ENCODE data around the gene TPSD1.
"Not testable (repeated sequence)": the region's sequence is repeated elsewhere in the genome, so short reads cannot be mapped to it uniquely, and the experiment has no call there.

Gene TPSD1

DNA sequence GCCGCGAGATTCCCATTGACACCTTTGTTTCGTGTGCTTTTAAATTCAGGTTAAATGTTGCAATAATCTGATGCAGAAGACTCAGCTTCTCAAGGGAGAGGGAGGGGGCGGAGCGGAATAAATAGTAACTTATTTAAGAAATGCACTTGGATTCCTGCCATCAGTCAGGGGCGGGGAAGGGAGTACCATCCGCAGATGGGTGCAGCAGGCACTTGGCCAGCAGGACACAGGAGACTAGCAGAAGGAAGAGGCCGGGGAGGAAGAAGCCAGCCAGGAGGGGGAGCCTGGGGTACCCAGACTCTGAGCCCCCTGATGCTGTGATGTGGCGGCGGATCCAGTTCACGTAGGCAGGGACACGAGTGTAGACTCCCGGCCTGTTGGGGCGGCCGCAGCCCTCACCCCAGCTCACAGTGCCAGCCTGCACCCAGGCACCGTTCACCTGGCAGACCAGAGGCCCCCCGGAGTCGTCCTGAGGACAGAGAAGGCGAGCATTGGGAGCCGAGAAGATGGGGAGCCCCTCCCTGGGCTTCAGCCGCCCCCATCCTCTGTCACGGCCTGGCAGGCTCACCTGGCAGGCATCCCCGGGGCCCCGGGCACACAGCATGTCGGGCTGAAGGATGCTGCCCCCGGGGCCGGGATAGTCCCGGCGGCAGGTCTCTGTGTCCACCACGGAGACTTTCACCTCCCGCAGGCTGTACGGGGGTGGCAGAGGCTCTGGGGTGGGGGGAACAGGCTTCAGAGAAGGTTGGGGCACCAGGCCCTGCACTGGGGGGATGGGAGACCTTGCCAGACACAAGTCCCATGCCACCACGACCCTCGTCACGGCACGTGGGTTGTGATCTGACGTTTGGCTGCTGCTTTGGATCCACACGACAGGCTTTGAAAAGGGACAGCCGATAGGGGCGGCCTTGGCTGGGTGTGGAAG, 34.0 kb upstream of the TPSD1 start:
- DNase-seq, result no peak

DNA sequence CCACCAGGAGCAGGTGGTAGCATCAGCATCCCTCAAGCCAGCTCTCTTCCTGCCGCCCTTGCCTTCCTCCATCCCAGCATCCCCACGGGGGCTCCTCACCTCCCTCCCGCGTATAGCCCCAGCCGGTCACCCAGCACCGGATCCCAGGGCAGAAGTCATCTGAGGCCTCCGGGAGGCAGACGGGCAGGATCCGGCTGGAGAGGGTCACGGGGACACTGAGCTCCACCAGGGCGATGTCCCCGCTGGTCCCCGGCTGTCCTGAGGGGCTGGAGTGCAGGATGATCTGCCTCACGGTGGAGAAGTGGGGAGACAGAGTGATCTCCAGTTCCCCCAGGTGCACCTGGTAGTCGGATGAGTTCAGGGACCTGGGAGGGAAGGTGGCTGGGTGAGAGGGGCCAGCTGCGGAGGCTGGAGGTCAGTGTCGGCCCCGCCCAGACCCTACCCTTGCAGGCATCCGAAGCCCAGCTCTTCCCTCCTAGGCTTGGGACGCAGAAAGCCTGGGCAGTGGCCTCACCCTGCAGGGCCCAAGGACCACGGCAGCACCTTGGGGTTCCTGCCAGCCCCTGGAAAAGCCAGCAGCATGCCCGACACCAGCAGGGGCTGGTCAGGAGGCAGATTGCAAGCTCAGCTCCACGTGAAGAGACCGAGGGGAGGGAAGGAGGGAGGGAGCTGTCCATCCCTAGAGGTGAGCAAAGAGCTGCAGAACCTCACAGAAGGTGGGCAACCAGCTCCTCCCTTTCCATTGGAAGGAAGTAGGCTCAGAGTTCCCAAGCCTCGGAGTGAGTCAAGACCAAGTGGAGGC, 33.1 kb upstream of the TPSD1 start:
- DNase-seq, result no peak

DNA sequence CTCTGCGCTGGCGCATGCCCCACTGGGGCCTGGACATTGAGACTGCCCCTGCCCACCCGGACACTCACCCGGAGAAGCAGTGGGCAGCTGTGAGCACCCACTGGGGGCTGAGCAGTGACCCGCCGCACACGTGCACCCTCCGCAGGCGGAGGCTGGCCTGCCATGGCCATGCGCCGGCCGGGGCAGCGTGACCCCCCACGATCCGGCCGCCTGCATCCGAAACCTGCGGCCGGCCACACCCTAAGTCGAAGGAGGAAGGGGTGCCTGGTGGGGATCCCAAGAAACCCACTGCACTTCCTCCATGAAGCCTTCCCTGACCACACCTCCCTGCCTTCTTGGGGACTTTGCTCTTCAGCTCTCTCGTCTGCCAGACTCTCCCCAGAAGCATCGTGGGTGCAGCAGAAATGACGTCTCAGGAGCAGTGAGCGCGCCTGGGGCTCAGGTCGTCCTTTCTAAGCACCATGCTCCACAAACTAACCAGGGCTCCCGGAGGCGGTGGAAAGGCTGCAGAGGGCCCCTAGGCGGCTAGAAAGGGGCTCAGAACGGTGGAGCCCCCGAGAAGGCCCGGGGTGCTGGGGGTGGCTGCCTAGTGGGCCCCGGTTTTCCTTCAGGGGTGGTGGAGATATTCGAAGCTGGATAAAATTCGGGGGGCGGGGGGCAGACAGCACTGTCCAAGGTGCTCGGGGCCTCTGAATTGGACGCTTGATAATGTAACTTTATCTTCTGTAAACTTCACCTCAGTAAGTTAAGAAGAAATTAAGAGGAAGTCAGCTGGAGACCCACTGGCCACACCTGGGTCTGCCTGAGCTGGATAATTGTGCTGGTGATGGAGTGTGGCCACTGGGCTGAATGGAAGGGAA, 32.3 kb upstream of the TPSD1 start:
- DNase-seq, result no peak

DNA sequence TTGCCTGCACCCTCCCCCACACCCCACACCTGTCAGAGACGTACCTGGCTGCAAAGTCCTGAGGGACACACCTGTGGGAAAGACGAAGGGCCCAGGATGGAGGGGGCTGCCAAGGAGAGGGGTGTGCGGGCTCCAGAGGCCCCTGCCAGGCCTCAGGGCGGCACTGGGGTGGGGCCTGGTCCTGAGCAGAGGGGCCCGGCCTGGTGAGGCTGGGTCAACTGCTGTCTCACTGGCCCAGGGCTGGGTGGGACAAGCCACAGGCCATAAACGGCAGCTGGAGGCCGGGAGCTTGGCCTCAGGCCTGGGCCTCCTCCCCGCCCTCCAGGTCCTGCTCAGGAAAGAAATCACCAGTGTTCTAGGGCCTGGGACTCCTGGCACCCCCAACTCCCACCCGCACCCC, 31.3 kb upstream of the TPSD1 start:
- DNase-seq, result no peak

- no peak for DNase-seq
Observed at GRCh38 chr16:1225051-1225451, 30.8 kb upstream of the TPSD1 start, which contains the start of gene TPSG1. TSS of gene TPSG1 (minus strand) at chr16:1225268. CDS start at chr16:1225252, 16 bp downstream.

- DNase-seq, result not testable (repeated sequence)
Observed at GRCh38 chr16:1225728-1226311, 30.0 kb upstream of the TPSD1 start.

DNA sequence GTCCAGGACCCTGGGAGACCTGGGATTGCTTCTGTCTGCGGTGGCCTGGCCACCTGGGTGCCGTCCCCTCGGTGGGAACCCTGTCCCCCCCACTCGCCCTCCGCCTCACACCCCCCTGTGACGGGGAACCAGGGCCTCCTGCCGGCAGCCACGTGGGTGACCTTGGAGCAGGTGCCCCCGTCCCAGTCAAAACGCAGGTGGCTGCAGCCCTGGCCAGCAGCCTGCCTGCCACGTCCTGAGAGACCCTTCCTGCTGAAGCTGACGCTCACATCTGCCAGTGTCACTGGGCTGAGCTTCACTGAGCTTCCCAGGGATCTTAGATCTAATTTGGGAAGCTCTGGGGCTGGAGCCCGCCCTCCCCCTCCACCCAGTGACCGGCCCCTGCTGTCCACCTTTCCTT, 29.2 kb upstream of the TPSD1 start:
- DNase-seq, result not testable (repeated sequence)

DNA sequence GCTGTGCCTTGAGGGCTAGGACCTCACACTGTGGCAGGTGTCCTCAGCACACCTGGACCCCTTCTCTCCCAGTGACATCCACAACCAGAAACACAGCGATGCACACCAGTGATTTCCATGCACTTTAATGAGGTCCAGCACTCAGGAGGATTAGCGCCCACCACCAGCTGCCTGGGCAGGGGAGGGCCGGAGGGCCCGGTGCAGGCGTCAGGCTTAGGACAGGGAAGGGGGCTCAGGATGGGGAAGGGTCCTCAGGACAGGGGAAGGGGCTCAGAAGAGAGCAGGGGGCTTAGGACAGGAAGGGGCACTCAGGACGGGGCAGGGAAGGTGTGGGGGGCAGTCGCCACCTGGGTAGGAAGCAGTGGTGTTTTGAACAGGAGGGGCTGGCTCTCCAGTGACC, 27.6 kb upstream of the TPSD1 start:
- DNase-seq, result not testable (repeated sequence)

GRCh38 chr16:1229476-1229875, 26.4 kb upstream of the TPSD1 start:
- DNase-seq, result not testable (repeated sequence)

DNA sequence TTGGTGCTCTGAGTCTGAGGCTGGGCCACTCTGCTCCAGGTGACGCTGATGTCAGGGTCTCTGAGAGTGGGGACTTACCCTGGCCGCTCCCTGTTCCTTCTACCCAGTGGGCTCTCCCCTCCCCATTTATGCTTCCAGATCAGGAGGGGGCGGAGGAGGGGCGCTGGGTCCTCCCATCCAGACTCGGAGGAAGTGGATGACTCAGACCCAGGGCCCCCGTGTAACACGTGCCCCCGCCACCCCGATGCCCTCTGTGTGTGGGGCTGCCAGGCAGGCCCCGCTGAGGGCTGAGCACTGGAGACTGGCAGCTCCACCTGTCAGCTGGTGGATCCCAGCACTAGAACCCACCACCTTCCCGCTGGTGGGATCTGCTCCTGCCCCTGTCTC, 25.8 kb upstream of the TPSD1 start, which contains the start of gene TPSB2:
TPSB2 (minus strand) TSS at position 101 of the 387 bp plus-strand sequence. CDS start 233 bp downstream, outside the sequence.
- DNase-seq, result not testable (repeated sequence)

DNA sequence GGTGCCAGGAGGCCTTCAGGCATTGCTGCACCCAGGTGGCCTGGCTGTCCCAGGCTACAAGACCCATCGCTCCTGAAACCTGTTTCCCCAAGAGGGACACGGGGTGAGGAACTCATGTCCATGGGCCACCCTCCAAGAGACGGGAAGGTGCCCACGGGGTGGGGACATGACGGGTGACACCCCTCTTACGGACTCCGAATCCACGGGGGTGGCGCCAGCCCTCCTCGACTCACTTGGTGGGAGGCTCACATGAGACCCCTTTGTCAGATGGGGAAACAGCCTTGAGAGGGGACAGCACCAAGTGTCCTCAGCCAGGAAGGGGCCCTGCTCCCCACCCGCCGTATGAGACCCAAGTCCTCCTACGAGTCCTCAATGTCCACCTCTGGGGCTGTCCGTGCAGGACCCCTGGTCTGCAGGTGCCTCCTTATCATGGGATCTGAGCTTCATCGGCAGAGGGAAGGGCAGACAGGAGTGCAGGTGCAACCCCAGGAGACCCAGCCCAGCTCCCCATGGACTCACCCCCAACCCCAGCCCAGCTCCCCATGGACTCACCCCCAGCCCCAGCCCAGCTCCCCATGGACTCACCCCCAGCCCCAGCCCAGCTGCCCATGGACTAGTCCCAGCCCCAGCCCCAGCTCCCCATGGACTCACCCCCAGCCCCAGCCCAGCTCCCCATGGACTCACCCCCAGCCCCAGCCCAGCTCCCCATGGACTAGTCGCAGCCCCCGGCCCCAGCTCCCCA, 25.2 kb upstream of the TPSD1 start:
- DNase-seq, result not testable (repeated sequence)

- DNase-seq, result not testable (repeated sequence)
Observed at GRCh38 chr16:1231301-1231700, 24.6 kb upstream of the TPSD1 start.

- not testable (repeated sequence) for DNase-seq
Observed at GRCh38 chr16:1232049-1232748, 23.7 kb upstream of the TPSD1 start.

GRCh38 chr16:1236659-1237058, 19.2 kb upstream of the TPSD1 start:
- not testable (repeated sequence) for DNase-seq

- no peak for DNase-seq
Observed at GRCh38 chr16:1237990-1238389, 17.9 kb upstream of the TPSD1 start.

- DNase-seq, result not testable (repeated sequence)
Observed at GRCh38 chr16:1238909-1239308, 17.0 kb upstream of the TPSD1 start.

GRCh38 chr16:1239575-1239974, 16.3 kb upstream of the TPSD1 start:
- not testable (repeated sequence) for DNase-seq

DNA sequence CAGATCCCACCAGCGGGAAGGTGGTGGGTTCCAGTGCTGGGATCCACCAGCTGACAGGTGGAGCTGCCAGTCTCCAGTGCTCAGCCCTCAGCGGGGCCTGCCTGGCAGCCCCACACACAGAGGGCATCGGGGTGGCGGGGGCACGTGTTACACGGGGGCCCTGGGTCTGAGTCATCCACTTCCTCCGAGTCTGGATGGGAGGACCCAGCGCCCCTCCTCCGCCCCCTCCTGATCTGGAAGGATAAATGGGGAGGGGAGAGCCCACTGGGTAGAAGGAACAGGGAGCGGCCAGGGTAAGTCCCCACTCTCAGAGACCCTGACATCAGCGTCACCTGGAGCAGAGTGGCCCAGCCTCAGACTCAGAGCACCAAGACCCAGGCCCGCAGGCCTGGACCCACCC, 15.4 kb upstream of the TPSD1 start, which contains the start of gene TPSAB1:
TPSAB1 (plus strand) TSS at position 270 of the 400 bp plus-strand sequence. CDS start 234 bp downstream, outside the sequence.
- DNase-seq, result not testable (repeated sequence)

DNA sequence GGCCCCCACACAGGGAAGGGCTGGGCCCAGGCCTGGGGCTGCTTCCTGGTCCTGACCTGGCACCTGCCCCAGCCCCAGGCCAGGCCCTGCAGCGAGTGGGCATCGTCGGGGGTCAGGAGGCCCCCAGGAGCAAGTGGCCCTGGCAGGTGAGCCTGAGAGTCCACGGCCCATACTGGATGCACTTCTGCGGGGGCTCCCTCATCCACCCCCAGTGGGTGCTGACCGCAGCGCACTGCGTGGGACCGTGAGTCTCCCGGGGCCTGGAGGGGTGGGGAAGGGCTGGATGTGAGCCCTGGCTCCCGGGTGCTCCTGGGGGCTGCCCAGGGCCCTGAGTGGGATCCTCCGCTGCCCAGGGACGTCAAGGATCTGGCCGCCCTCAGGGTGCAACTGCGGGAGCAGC, 14.8 kb upstream of the TPSD1 start:
- DNase-seq, result not testable (repeated sequence)

DNA sequence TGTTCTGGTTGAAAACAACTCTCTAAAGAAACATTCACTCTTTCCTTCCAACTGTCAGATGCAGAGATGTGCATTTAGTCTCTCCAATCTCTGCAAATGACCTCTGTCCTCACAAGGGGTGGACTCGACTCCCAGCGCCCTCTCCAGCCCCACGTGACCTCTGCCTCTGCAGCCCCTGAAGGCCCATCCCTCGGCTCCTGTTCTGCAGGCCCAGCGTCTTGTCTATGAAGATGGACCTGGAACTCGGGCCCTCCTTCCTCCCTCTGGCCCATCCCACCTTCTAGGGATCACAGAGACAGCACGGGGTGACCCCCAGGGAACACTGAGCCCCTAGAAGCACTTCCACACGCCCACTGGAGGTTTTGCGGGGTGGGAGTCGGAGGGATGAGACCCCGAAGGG, 12.5 kb upstream of the TPSD1 start:
- not testable (repeated sequence) for DNase-seq
